Ishikawa (cell line): ENCODE measurements around the gene ZNF333.

Experiments
- CEBPB ChIP-seq: IDR thresholded peaks from 2 replicates; pipeline ENCODE4 v1.6.1; 2012
- CREB1 ChIP-seq: IDR thresholded peaks from 2 replicates; pipeline ENCODE4 v1.6.1; 2012; ENCODE audit warnings: low read depth
- EP300 ChIP-seq: IDR thresholded peaks from 2 replicates; pipeline ENCODE4 v1.6.1; 2012; ENCODE audit warnings: borderline replicate concordance
- FOXM1 ChIP-seq: IDR thresholded peaks from 2 replicates; pipeline ENCODE4 v1.6.1; 2012; ENCODE audit warnings: low read depth, borderline replicate concordance
- MAX ChIP-seq: IDR thresholded peaks from 2 replicates; pipeline ENCODE4 v1.6.1; 2012
- NFIC ChIP-seq: IDR thresholded peaks from 2 replicates; pipeline ENCODE4 v1.6.1; 2012
- RAD21 ChIP-seq: IDR thresholded peaks from 2 replicates; pipeline ENCODE4 v1.6.1; 2012; ENCODE audit warnings: low read depth
- REST ChIP-seq: IDR thresholded peaks from 2 replicates; pipeline ENCODE4 v1.6.1; 2012; ENCODE audit warnings: low read depth, mild to moderate bottlenecking
- TAF1 ChIP-seq: IDR thresholded peaks from 2 replicates; pipeline ENCODE4 v1.6.1; 2012; ENCODE audit warnings: low read depth, mild to moderate bottlenecking
- TCF12 ChIP-seq: IDR thresholded peaks from 2 replicates; pipeline ENCODE4 v1.6.1; 2012; ENCODE audit warnings: low read depth
- TEAD4 ChIP-seq: IDR thresholded peaks from 2 replicates; pipeline ENCODE4 v1.6.1; 2012
- USF1 ChIP-seq: IDR thresholded peaks from 2 replicates; pipeline ENCODE4 v1.6.1; 2012
- YY1 ChIP-seq: IDR thresholded peaks from 2 replicates; pipeline ENCODE4 v1.6.1; 2012; ENCODE audit warnings: low read depth
- ZBTB7A ChIP-seq: IDR thresholded peaks from 2 replicates; pipeline ENCODE4 v1.6.1; 2012; ENCODE audit warnings: low read depth

The ZNF333 gene

GRCh38 chr19:14689598-14690503 is at the start of gene ZNF333:
Gene ZNF333 (plus strand): TSS chr19:14690048. CDS start chr19:14693492, 3,444 bp downstream.
- TF ChIP-seq YY1 (0 out of 2 replicates have a peak, but pooled peaks have one; percentile 26), CREB1 (no peak), TEAD4 (no peak), TAF1 (peak; percentile 30; the same call in 1 of the 2 replicates), USF1 (0 out of 2 replicates have a peak, but pooled peaks have one; percentile 27)

GRCh38 chr19:14648506-14648905 is 41.3 kb upstream of the ZNF333 start:
- TF ChIP-seq TAF1 = no peak
- TF ChIP-seq RAD21 = no peak
- no peak for TF ChIP-seq MAX
- no peak for TF ChIP-seq CREB1
- TF ChIP-seq REST = no peak
- no peak for TF ChIP-seq TCF12
- no peak for TF ChIP-seq NFIC
- no peak for TF ChIP-seq TEAD4
- TF ChIP-seq FOXM1 = no peak
- no peak for TF ChIP-seq CEBPB
- no peak for TF ChIP-seq EP300
- no peak for TF ChIP-seq ZBTB7A
- no peak for TF ChIP-seq USF1

- no peak for TF ChIP-seq MAX
- no peak for TF ChIP-seq REST
- TF ChIP-seq TAF1 = no peak
- no peak for TF ChIP-seq NFIC
- TF ChIP-seq TEAD4 = no peak
- TF ChIP-seq CREB1 = no peak
- TF ChIP-seq FOXM1 = no peak
- no peak for TF ChIP-seq YY1
- TF ChIP-seq USF1 = no peak
- TF ChIP-seq RAD21 = no peak
- no peak for TF ChIP-seq EP300
- no peak for TF ChIP-seq CEBPB
- no peak for TF ChIP-seq ZBTB7A
Measured at GRCh38 chr19:14649020-14649419, 40.8 kb upstream of the ZNF333 start.

GRCh38 chr19:14650161-14650560 is 39.7 kb upstream of the ZNF333 start:
- TF ChIP-seq CREB1 = no peak
- no peak for TF ChIP-seq REST
- no peak for TF ChIP-seq FOXM1
- TF ChIP-seq TCF12 = no peak
- TF ChIP-seq CEBPB = no peak
- TF ChIP-seq RAD21 = no peak
- TF ChIP-seq TAF1 = no peak
- no peak for TF ChIP-seq MAX
- no peak for TF ChIP-seq NFIC
- TF ChIP-seq USF1 = no peak
